ENCODE results near the gene TXK.

Gene TXK

DNA sequence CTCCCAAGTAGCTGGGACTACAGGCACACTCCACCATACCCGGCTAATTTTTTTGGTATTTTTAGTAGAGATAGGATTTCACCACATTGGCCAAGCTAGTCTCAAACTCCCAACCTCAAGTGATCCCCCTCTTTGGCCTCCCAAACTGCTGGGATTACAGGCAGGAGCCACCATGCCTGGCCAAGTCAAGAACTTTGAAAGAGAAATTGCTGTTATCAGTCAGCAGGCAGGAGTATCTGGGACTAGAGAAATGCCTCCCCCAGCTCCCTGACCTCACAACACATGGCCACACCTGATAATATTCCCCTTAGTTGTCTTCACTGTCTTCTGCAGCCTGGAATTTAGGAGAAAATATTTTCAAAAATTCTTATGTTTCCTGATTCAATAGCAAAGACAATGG, 7.4 kb downstream of the TXK start:
- H3K9me3 ChIP-seq = no peaks in the 10 kb centered on the region
- no peaks in the 10 kb centered on the region; the same call in 1 of the 2 replicates for H3K4me1 ChIP-seq
- TF ChIP-seq, protein P1, sequence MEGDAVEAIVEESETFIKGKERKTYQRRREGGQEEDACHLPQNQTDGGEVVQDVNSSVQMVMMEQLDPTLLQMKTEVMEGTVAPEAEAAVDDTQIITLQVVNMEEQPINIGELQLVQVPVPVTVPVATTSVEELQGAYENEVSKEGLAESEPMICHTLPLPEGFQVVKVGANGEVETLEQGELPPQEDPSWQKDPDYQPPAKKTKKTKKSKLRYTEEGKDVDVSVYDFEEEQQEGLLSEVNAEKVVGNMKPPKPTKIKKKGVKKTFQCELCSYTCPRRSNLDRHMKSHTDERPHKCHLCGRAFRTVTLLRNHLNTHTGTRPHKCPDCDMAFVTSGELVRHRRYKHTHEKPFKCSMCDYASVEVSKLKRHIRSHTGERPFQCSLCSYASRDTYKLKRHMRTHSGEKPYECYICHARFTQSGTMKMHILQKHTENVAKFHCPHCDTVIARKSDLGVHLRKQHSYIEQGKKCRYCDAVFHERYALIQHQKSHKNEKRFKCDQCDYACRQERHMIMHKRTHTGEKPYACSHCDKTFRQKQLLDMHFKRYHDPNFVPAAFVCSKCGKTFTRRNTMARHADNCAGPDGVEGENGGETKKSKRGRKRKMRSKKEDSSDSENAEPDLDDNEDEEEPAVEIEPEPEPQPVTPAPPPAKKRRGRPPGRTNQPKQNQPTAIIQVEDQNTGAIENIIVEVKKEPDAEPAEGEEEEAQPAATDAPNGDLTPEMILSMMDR (IDR thresholded peaks at IDR 0.05; ENCODE audit: low read depth, low read length) = no peak
- peaks cover 15% of the 10 kb centered on the region for H3K27me3 ChIP-seq
- DNase-seq = no peak
- no peak overlapping the region for H3K4me3 ChIP-seq (ENCODE audit: low read depth, low read length)
- H3K36me3 ChIP-seq = no peaks in the 10 kb centered on the region

DNA sequence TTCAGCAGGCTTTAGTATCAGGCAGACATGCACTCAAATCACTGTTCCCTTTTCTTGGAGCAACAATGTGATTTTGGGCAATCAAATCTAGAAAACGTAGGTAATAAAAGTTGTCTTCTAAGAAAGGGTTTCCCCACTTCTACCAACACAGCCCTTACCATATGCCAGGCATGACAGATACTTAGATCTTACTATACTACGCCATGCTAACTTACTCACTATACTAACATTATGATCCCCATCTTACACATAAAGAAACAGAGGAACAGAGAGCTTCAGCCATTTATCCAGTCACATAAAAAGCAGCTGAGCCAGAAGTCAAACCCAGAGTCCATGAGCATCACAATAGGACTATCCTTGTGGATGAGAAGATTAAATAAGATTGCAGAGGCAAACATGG, 9.2 kb downstream of the TXK start:
- no peak for DNase-seq
- Histone ChIP-seq H3K4me3 (ENCODE audit: low read depth, low read length) (no peak overlapping the region), H3K27me3 (peaks cover 15% of the 10 kb centered on the region), H3K36me3 (no peaks in the 10 kb centered on the region), H3K4me1 (no peaks in the 10 kb centered on the region; the same call in 1 of the 2 replicates), H3K9me3 (no peaks in the 10 kb centered on the region)
- TF ChIP-seq, protein P1 (IDR thresholded peaks at IDR 0.05; ENCODE audit: low read depth, low read length) = no peak

DNA sequence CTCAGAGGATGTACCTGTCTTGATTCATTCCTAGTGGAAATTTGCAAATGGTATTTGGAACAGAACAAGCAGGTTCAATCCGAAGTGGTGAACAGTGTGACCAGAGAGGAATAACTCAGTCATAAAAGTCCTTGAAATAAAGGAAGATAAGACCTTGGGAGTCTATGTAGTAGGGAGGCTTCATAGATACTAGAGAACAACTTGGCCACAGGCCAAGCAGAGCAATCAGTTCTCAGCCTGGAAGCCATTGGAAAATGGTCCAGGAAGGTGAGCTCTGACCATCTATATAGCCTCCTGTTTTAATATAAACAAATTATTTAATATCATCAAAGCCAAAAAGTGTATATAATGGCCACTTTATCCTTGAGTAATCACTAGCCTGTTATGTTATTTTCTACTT, 11.3 kb downstream of the TXK start:
- Histone ChIP-seq H3K27me3 (peaks cover 15% of the 10 kb centered on the region), H3K4me1 (no peaks in the 10 kb centered on the region), H3K4me3 (ENCODE audit: low read depth, low read length) (no peak overlapping the region), H3K36me3 (no peaks in the 10 kb centered on the region), H3K9me3 (no peaks in the 10 kb centered on the region)
- TF ChIP-seq, protein P1 (IDR thresholded peaks at IDR 0.05; ENCODE audit: low read depth, low read length) = no peak
- DNase-seq = no peak

DNA sequence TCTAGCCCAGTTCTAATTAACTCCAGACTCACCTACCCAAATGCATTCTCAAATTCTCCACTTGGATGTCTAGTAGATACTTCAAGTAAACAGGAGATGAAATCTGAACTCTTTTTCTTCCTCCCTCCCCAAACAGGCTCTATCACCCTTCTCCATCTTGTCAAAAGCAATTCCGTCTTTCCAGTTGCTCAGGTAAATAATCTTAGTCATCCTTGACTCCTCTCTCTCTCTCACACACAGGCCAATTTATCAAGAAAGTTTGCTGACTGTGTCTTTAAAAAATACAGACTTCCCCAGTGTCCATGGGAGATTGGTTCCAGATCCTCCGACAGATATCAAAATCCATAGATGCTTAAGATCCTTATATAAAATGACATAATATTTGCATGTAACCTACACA, 12.9 kb downstream of the TXK start:
- no peak overlapping the region for H3K4me3 ChIP-seq (ENCODE audit: low read depth, low read length)
- no peaks in the 10 kb centered on the region for H3K36me3 ChIP-seq
- no peaks in the 10 kb centered on the region for H3K4me1 ChIP-seq

DNA sequence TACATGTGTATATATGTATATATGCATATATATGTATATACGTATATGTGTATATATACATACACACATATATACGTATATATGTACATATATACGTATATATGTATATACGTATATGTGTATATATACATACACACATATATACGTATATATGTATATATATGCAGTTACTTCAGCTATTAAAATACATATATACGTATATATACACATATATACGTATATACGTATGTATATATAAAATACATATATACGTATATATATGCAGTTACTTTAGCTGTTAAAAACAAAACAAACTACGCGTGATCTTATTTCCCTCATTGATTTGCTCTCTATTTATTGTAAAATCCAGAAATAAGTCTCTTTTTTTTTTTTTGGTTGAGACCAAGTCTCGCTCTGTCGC, 13.9 kb downstream of the TXK start:
- no peak for DNase-seq
- no peak overlapping the region for H3K4me3 ChIP-seq (ENCODE audit: low read depth, low read length)
- peaks cover 15% of the 10 kb centered on the region for H3K27me3 ChIP-seq
- no peaks in the 10 kb centered on the region for H3K36me3 ChIP-seq
- H3K9me3 ChIP-seq = no peaks in the 10 kb centered on the region
- no peaks in the 10 kb centered on the region for H3K4me1 ChIP-seq
- TF ChIP-seq, protein P1 (IDR thresholded peaks at IDR 0.05; ENCODE audit: low read depth, low read length) = no peak

More for the DNA sequence above, 12.9 kb downstream of the TXK start:
- H3K9me3 ChIP-seq = no peaks in the 10 kb centered on the region
- TF ChIP-seq, protein P1 (IDR thresholded peaks at IDR 0.05; ENCODE audit: low read depth, low read length) = no peak
- peaks cover 15% of the 10 kb centered on the region for H3K27me3 ChIP-seq
- no peak for DNase-seq

DNA sequence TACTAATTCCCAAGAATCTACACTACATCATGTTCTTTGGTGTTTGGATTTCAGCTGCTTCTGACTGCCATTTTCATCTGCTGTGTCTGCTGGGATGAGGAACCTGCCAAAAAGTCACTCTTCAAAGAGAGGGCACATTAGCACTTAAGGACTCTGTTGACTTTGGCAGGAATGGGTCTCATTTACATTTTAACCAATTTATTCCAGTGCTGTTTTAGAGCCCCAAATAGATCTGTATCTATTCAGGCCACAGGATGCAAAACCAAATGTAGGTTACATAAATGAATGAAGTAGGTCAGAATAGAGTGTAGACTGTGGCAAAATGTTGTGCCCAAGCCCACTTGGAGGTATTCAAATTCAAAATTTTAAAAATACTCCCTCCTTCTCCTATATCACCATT, 14.4 kb downstream of the TXK start:
- TF ChIP-seq, protein P1 (IDR thresholded peaks at IDR 0.05; ENCODE audit: low read depth, low read length) = no peak
- H3K9me3 ChIP-seq = no peaks in the 10 kb centered on the region
- peaks cover 15% of the 10 kb centered on the region for H3K27me3 ChIP-seq
- DNase-seq = no peak
- H3K36me3 ChIP-seq = no peaks in the 10 kb centered on the region
- no peaks in the 10 kb centered on the region for H3K4me1 ChIP-seq
- no peak overlapping the region for H3K4me3 ChIP-seq (ENCODE audit: low read depth, low read length)
